Esophagus muscularis mucosa (tissue), 4 donors: ENCODE data around the gene TM7SF2. TPM values are rescaled to one million over a fixed set of nuclear protein-coding genes. Genes with fewer than 3 reads are reported as not detected.

Experiments used
- DNase-seq: peaks from one replicate; pipeline ENCODE4 v3.0.0-alpha.2; 2017; ENCODE audit errors: extremely low spot score
- H3K27ac ChIP-seq, 4 donors: fragments of 200-600 bp; sonication (generic); replicated peaks in 1 of 4; 1 replicate in 3 of 4; 2 replicates in 1 of 4; pipeline ENCODE4 v1.5.1; 2016 to 2019; ENCODE audit warnings: mild to moderate bottlenecking in 1 of 4
- H3K27me3 ChIP-seq, 4 donors: fragments of 200-600 bp; sonication (generic); one replicate each; pipeline versions ENCODE4 v1.5.1 to v1.6.0; 2016 to 2019
- H3K36me3 ChIP-seq, 4 donors: fragments of 200-600 bp; sonication (generic); one replicate each; pipeline ENCODE4 v1.5.1; 2016 to 2019
- H3K4me1 ChIP-seq, 4 donors: fragments of 200-600 bp; sonication (generic); one replicate each; pipeline ENCODE4 v1.5.1; 2016 to 2019
- H3K4me3 ChIP-seq, 4 donors: fragments of 200-600 bp; sonication (generic); 1 replicate in 2 of 4; 2 replicates in 2 of 4; pipeline ENCODE4 v1.5.1; 2016 to 2019; ENCODE audit warnings: mild to moderate bottlenecking in 4 of 4, moderate library complexity in 1 of 4
- H3K9me3 ChIP-seq, 4 donors: fragments of 200-600 bp; sonication (generic); 1 replicate in 3 of 4; 2 replicates in 1 of 4; pipeline ENCODE4 v1.5.1; 2016 to 2019
- CTCF ChIP-seq, 3 experiments: fragments of 200-600 bp in 2 of 3; fragments of 450-650 bp in 1 of 3; sonication (generic) in 2 of 3; IDR thresholded peaks; one replicate each; pipeline ENCODE4 v1.5.1; 2017 to 2019; ENCODE audit warnings: antibody characterized with exemption in 3 of 3, mild to moderate bottlenecking in 2 of 3, moderate library complexity in 1 of 3
- EP300 ChIP-seq: sonication (generic); formaldehyde crosslinking; IDR thresholded peaks from one replicate; pipeline ENCODE4 v1.6.1; 2017; ENCODE audit warnings: antibody characterized with exemption
- POLR2A ChIP-seq: fragments of 450-650 bp; IDR thresholded peaks from one replicate; pipeline ENCODE4 v1.6.1; 2017; ENCODE audit warnings: antibody characterized with exemption, moderate library complexity, mild to moderate bottlenecking, low read depth
- POLR2AphosphoS5 ChIP-seq, 2 donors: sonication (generic); formaldehyde crosslinking; IDR thresholded peaks; one replicate each; pipeline ENCODE4 v1.6.1; 2017; ENCODE audit warnings: antibody characterized with exemption in 2 of 2
- whole genome bisulfite sequencing: methylation state at CpG from one replicate; pipeline ENCODE4 v1.1.5; 2018; 5-methylcytosine and 5-hydroxymethylcytosine counted together
- intact Hi-C: fragments of 100-400 bp; cut with DNase I; formaldehyde crosslinking; loops from one replicate; pipeline ENCODE4 v1.15.1; 2023
- total RNA-seq, 4 donors: library from RNA; depleted of rRNA; stranded (reverse); fragments of >200 nt; gene quantifications; one replicate each; pipeline versions ENCODE4 v1.1.0 to v1.2.1, GENCODE V29; 2016

TM7SF2 gene
- total RNA-seq, 4 donors from 2014 or later = 8.8 to 17.2 (median 12.1) TPM

GRCh38 chr11:65083834-65084597, 27.7 kb upstream of the TM7SF2 start, which contains the start of the genes CDCA5 and ZFPL1:
Gene CDCA5, minus strand, starts transcription at chr11:65084040. Its CDS starts 62 bp downstream, at chr11:65083978.
Gene ZFPL1, plus strand, starts transcription at chr11:65084222. Its CDS starts 477 bp downstream, at chr11:65084699.
- H3K36me3 ChIP-seq = peaks cover 22 to 41% (median 40%) of the 10 kb centered on the region in 4 donors
- no peaks in the 10 kb centered on the region for H3K9me3 ChIP-seq
- intact Hi-C loops = loop anchor here (1.0 to 5.0 kb wide), 3 partner anchors 12 to 72 kb away; partner anchors contain the start of genes ARL2 and VPS51
- DNase-seq = peak; percentile 99
- H3K4me3 ChIP-seq = peak within 1 kb of the TSS; percentile 64 to 93 (median 83)
- peaks cover 17 to 24% (median 21%) of the 10 kb centered on the region in 4 donors for H3K4me1 ChIP-seq
- peak within 1 kb of the TSS; percentile 90 to 97 (median 92) for H3K27ac ChIP-seq
- H3K27me3 ChIP-seq = no peaks in the 10 kb centered on the region
- WGBS = under 1% methylated on average over 68 of the region's 79 CpGs
- TF ChIP-seq CTCF (IDR thresholded peaks at IDR 0.05) (peak in 1 of 3 experiments; percentile 28), POLR2AphosphoS5 (IDR thresholded peaks at IDR 0.05) (peak; percentile 96 to 99), POLR2A (no peak)

GRCh38 chr11:65084598-65085375, 26.9 kb upstream of the TM7SF2 start:
- Histone ChIP-seq H3K27me3 (no peaks in the 10 kb centered on the region), H3K27ac (peak overlapping the region; percentile 90 to 97 (median 92)), H3K36me3 (peaks cover 22 to 48% (median 47%) of the 10 kb centered on the region in 4 donors), H3K4me3 (peak overlapping the region; percentile 64 to 93 (median 83)), H3K9me3 (no peaks in the 10 kb centered on the region), H3K4me1 (peaks cover 17 to 24% (median 21%) of the 10 kb centered on the region in 4 donors)
- no peak for DNase-seq
- intact Hi-C loops = loop anchor here (1.0 to 5.0 kb wide), 3 partner anchors 12 to 72 kb away; partner anchors contain the start of genes ARL2 and VPS51
- WGBS = 49% methylated on average over 22 of the region's 23 CpGs
- no peak for TF ChIP-seq EP300

- no peak for DNase-seq
- H3K4me1 ChIP-seq = peaks cover 17 to 24% (median 21%) of the 10 kb centered on the region in 4 donors
- WGBS = 90% methylated on average over 4 of the region's 4 CpGs
Measured at GRCh38 chr11:65085446-65085845, 26.2 kb upstream of the TM7SF2 start.

GRCh38 chr11:65086809-65087208, 24.9 kb upstream of the TM7SF2 start:
- Histone ChIP-seq H3K9me3 (no peaks in the 10 kb centered on the region), H3K27ac (no peak overlapping the region), H3K27me3 (no peaks in the 10 kb centered on the region), H3K36me3 (peaks cover 22 to 51% (median 50%) of the 10 kb centered on the region in 4 donors), H3K4me1 (peaks cover 17 to 24% (median 21%) of the 10 kb centered on the region in 4 donors), H3K4me3 (no peak overlapping the region)
- intact Hi-C loops = no loop called here
- no peak for DNase-seq
- WGBS = 92% methylated on average over 8 of the region's 9 CpGs
- TF ChIP-seq EP300 (no peak), CTCF (IDR thresholded peaks at IDR 0.05) (no peak), POLR2AphosphoS5 (IDR thresholded peaks at IDR 0.05) (no peak), POLR2A (no peak)

More at GRCh38 chr11:65085446-65085845, 26.2 kb upstream of the TM7SF2 start:
- intact Hi-C loops = no loop called here
- Histone ChIP-seq H3K27ac (no peak overlapping the region), H3K27me3 (no peaks in the 10 kb centered on the region), H3K9me3 (no peaks in the 10 kb centered on the region), H3K36me3 (peaks cover 22 to 51% (median 50%) of the 10 kb centered on the region in 4 donors), H3K4me3 (no peak overlapping the region)
- TF ChIP-seq POLR2AphosphoS5 (IDR thresholded peaks at IDR 0.05) = no peak
- TF ChIP-seq POLR2A = no peak
- TF ChIP-seq CTCF (IDR thresholded peaks at IDR 0.05) = no peak
- no peak for TF ChIP-seq EP300

- 86% methylated on average over 11 of the region's 11 CpGs for WGBS
- peaks cover 17 to 24% (median 21%) of the 10 kb centered on the region in 4 donors for H3K4me1 ChIP-seq
- H3K4me3 ChIP-seq = no peak overlapping the region
- TF ChIP-seq EP300 (no peak), POLR2A (no peak), CTCF (IDR thresholded peaks at IDR 0.05) (no peak), POLR2AphosphoS5 (IDR thresholded peaks at IDR 0.05) (no peak)
- H3K27ac ChIP-seq = no peak overlapping the region
- intact Hi-C loops = no loop called here
- peaks cover 22 to 51% (median 50%) of the 10 kb centered on the region in 4 donors for H3K36me3 ChIP-seq
- no peaks in the 10 kb centered on the region for H3K9me3 ChIP-seq
- H3K27me3 ChIP-seq = no peaks in the 10 kb centered on the region
- DNase-seq = no peak
Measured at GRCh38 chr11:65087216-65087615, 24.5 kb upstream of the TM7SF2 start.
